Cardiac atrium fibroblast (primary cell): ENCODE measurements around the gene LRRC75A. TPM values are rescaled to one million over a fixed set of nuclear protein-coding genes. Genes with fewer than 3 reads are reported as not detected.

Experiments
- total RNA-seq: library from RNA; depleted of rRNA; stranded (reverse); fragments of >200 nt; gene quantifications from 2 replicates; pipeline ENCODE4 v1.2.3, GENCODE V29; 2015

LRRC75A gene, protein sequence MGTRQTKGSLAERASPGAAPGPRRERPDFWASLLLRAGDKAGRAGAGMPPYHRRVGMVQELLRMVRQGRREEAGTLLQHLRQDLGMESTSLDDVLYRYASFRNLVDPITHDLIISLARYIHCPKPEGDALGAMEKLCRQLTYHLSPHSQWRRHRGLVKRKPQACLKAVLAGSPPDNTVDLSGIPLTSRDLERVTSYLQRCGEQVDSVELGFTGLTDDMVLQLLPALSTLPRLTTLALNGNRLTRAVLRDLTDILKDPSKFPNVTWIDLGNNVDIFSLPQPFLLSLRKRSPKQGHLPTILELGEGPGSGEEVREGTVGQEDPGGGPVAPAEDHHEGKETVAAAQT
- total RNA-seq, result 2.2 and 2.4 TPM in 2 replicates

DNA sequence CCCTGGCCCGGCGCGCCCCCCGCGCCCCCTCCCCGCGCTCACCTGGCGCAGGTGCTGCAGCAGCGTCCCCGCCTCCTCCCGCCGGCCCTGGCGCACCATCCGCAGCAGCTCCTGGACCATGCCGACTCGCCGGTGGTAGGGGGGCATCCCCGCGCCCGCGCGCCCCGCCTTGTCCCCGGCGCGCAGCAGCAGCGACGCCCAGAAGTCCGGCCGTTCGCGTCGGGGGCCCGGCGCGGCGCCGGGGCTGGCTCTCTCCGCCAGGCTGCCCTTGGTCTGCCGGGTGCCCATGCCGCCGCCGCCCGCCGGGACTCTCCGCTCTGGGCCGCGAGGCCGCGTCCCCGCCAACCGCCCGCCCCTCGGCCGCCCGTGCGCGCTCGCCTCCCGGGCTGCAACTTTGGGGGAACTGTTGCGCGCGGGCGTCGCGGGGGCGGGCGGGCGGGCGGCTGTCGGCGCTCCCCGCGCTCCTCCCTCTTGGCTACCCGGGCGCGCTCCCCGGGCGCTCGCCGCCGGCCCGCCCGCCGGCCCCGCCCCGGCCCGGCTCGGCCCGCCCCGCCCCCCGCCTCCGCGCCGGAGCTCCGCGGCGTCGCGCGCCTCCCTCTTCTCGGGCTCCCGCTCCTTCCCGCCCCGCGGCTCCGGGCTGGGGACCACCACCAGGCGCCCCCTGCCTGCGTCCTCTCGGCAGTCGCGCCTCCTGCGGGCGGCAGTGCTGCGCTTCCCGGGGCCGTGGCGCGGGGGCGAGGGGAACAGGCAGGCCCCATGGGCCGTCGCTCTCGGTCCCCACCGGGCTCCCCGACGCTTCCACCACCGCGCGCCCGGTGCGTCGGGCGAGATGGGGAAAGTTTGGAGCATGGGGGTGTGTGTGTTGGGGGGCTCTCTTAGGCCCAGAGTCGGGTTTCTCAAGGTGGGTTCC lies at the start of gene LRRC75A:
Gene LRRC75A, minus strand, starts transcription at position 491 of the 910 bp plus-strand sequence. Its CDS starts 203 bp downstream, at position 288.

DNA sequence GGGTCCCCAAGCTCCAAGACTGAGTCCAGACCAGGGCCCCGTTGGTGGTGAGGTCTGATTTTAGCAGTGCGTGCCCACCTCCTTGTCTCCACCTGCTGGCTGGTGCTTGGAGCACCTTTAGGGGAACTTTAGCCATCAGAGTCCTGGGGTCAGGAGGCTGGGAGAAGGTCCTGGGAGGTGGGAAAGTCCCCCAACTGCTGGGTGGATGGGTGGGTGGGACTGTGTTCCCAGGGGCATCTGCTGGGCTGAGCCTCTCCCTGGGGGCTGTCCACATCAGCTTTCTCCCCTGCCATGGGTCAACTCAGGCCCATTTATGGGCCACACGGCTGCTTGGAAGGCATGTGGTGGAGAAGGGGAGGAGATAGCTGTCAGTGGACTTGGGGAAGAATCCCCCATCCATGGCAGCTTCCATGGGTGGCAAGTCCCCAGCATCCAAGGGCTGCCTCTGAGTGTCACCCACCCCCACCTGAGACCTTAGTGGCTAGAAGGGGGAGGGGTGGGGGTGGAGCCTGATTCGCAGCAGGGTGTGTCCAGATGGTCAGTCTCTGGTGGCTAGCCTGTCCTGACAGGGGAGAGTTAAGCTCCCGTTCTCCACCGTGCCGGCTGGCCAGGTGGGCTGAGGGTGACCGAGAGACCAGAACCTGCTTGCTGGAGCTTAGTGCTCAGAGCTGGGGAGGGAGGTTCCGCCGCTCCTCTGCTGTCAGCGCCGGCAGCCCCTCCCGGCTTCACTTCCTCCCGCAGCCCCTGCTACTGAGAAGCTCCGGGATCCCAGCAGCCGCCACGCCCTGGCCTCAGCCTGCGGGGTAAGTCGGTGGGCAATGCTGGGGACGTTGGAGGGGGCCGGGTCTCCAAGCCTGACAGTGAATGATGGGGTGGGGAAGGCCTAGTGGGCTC lies 76.7 kb downstream of the LRRC75A start, which contains the start of gene TRPV2:
Gene TRPV2, plus strand, starts transcription at position 541 of the 894 bp plus-strand sequence. CDS start 2,098 bp downstream, outside the sequence.

Other genes starting within 250 kb of the LRRC75A start
- gene CENPV, start 138.7 kb downstream of the LRRC75A start, total RNA-seq, result 9.4 and 13.2 TPM in 2 replicates
- gene UBB, start 111.1 kb downstream of the LRRC75A start, total RNA-seq, result 828 and 1,079 TPM in 2 replicates
- gene TRPV2, start 76.6 kb downstream of the LRRC75A start, total RNA-seq, result 32.7 and 47.3 TPM in 2 replicates
- 2.5 and 8.7 TPM in 2 replicates for gene ZNF287, start 77.0 kb upstream of the LRRC75A start, total RNA-seq
- gene ZNF624, start 161.7 kb upstream of the LRRC75A start, total RNA-seq, result 6.1 and 12.0 TPM in 2 replicates
- gene CCDC144A, start 198.0 kb upstream of the LRRC75A start, total RNA-seq, result not detected in 2 replicates